ENCODE data around the gene SIRT4.

- TF ChIP-seq, protein P1, sequence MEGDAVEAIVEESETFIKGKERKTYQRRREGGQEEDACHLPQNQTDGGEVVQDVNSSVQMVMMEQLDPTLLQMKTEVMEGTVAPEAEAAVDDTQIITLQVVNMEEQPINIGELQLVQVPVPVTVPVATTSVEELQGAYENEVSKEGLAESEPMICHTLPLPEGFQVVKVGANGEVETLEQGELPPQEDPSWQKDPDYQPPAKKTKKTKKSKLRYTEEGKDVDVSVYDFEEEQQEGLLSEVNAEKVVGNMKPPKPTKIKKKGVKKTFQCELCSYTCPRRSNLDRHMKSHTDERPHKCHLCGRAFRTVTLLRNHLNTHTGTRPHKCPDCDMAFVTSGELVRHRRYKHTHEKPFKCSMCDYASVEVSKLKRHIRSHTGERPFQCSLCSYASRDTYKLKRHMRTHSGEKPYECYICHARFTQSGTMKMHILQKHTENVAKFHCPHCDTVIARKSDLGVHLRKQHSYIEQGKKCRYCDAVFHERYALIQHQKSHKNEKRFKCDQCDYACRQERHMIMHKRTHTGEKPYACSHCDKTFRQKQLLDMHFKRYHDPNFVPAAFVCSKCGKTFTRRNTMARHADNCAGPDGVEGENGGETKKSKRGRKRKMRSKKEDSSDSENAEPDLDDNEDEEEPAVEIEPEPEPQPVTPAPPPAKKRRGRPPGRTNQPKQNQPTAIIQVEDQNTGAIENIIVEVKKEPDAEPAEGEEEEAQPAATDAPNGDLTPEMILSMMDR (IDR thresholded peaks at IDR 0.05), result no peak
- TF ChIP-seq POLR2AphosphoS5 (IDR thresholded peaks at IDR 0.05; ENCODE audit: low read depth, low read length) (no peak), SIN3A (IDR thresholded peaks at IDR 0.05; ENCODE audit: borderline replicate concordance, insufficient read depth, low read depth, low read length) (no peak)
- TF ChIP-seq, protein P2, sequence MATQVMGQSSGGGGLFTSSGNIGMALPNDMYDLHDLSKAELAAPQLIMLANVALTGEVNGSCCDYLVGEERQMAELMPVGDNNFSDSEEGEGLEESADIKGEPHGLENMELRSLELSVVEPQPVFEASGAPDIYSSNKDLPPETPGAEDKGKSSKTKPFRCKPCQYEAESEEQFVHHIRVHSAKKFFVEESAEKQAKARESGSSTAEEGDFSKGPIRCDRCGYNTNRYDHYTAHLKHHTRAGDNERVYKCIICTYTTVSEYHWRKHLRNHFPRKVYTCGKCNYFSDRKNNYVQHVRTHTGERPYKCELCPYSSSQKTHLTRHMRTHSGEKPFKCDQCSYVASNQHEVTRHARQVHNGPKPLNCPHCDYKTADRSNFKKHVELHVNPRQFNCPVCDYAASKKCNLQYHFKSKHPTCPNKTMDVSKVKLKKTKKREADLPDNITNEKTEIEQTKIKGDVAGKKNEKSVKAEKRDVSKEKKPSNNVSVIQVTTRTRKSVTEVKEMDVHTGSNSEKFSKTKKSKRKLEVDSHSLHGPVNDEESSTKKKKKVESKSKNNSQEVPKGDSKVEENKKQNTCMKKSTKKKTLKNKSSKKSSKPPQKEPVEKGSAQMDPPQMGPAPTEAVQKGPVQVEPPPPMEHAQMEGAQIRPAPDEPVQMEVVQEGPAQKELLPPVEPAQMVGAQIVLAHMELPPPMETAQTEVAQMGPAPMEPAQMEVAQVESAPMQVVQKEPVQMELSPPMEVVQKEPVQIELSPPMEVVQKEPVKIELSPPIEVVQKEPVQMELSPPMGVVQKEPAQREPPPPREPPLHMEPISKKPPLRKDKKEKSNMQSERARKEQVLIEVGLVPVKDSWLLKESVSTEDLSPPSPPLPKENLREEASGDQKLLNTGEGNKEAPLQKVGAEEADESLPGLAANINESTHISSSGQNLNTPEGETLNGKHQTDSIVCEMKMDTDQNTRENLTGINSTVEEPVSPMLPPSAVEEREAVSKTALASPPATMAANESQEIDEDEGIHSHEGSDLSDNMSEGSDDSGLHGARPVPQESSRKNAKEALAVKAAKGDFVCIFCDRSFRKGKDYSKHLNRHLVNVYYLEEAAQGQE (IDR thresholded peaks at IDR 0.05; ENCODE audit: insufficient read depth in 1 of 2, low read depth in 2 of 2, low read length in 1 of 2), result no peak
Observed at GRCh38 chr12:120276734-120277133, 25.4 kb upstream of the SIRT4 start.
